Prostate gland (tissue), 2 donors: ENCODE results near the gene MEGF8.

Experiments
- CTCF ChIP-seq, 4 experiments: fragments of 200-600 bp in 2 of 4; fragments of 450-650 bp in 2 of 4; sonication (generic) in 2 of 4; IDR thresholded peaks; 1 replicate in 3 of 4; 2 replicates in 1 of 4; pipeline ENCODE4 v1.5.1; 2016 to 2019; ENCODE audit warnings: antibody characterized with exemption in 4 of 4, mild to moderate bottlenecking in 2 of 4, moderate library complexity in 2 of 4
- POLR2A ChIP-seq: fragments of 450-650 bp; IDR thresholded peaks from one replicate; pipeline ENCODE4 v1.6.1; 2016; ENCODE audit warnings: antibody characterized with exemption, mild to moderate bottlenecking
- POLR2AphosphoS5 ChIP-seq: sonication (generic); formaldehyde crosslinking; IDR thresholded peaks from one replicate; pipeline ENCODE4 v1.6.1; 2017; ENCODE audit warnings: antibody characterized with exemption

GRCh38 chr19:42362342-42362741, 36.9 kb downstream of the MEGF8 start:
- TF ChIP-seq POLR2AphosphoS5 (no peak), CTCF (IDR thresholded peaks at IDR 0.05) (no peak), POLR2A (no peak)
